HCT116 (cell line): Measurements from ENCODE around the gene HOXA13. TPM values are rescaled to one million over a fixed set of nuclear protein-coding genes. Genes with fewer than 3 reads are reported as not detected.

Experiments used
- ATAC-seq: fragments of 200-7000 bp; cut with Tn5 transposase; 2 replicates; pipeline ENCODE4 v1.9.1; 2020; ENCODE audit warnings: mild to moderate bottlenecking, moderate library complexity
- BruUV-seq: library from RNA; stranded (reverse); fragments of 400-500 nt; replicated peaks from 2 replicates; lab custom pipeline; 2021; lab: Mats Ljungman, UMichigan
- CTCF ChIA-PET: fragments of 300-600 bp; sonication (Branson Sonifier 250); formaldehyde crosslinking; loops from one replicate; lab custom pipeline; 2021; ENCODE audit warnings: antibody characterized with exemption; lab: Charles Lee
- POLR2A ChIA-PET: fragments of 300-600, 350-600 bp; sonication (Branson Sonifier 250); formaldehyde crosslinking; loops from one replicate; lab custom pipeline; 2021; ENCODE audit warnings: antibody characterized with exemption; lab: Charles Lee
- RAD21 ChIA-PET, 2 experiments: fragments of 300-600 bp; sonication (Branson Sonifier 250); formaldehyde crosslinking; loops; one replicate each; lab custom pipeline; 2023; ENCODE audit warnings: low total read pairs in 2 of 2; ENCODE audit not compliant: uncharacterized antibody in 2 of 2, unreplicated experiment in 2 of 2, low non-redundant PET in 1 of 2; lab: Charles Lee
- DNase-seq: peaks from one replicate; pipeline ENCODE4 v3.0.0-alpha.2; 2010; ENCODE audit warnings: low read depth, low spot score
- H2AFZ ChIP-seq: fragments of 200-600 bp; shearing (Covaris generic), sonication (generic); 2 replicates; pipeline ENCODE4 v1.6.1; 2017; ENCODE audit warnings: low read depth, mixed run types, mixed read lengths, antibody characterized with exemption, low read length; ENCODE audit not compliant: poor library complexity, severe bottlenecking
- H3K27ac ChIP-seq: 2 replicates; pipeline ENCODE4 v1.5.1; 2012; ENCODE audit warnings: low read depth, low read length
- H3K27me3 ChIP-seq: fragments of 200-600 bp; sonication (generic); 2 replicates; pipeline ENCODE4 v1.6.1; 2016; ENCODE audit warnings: mixed run types, low read length, mixed read lengths; ENCODE audit not compliant: insufficient read depth
- H3K36me3 ChIP-seq, 2 experiments: fragments of 200-500 bp in 1 of 2; fragments of 200-600 bp in 1 of 2; sonication (Bioruptor generic) in 1 of 2; sonication (generic) in 1 of 2; 2 replicates each; pipeline versions ENCODE4 v1.5.1 to v1.6.1; 2014 to 2016; ENCODE audit warnings: low read length in 2 of 2, inconsistent platforms in 1 of 2, mixed read lengths in 1 of 2, mixed run types in 1 of 2; ENCODE audit not compliant: insufficient read depth in 2 of 2, control insufficient read depth in 1 of 2
- H3K4me1 ChIP-seq, 2 experiments: fragments of 200-600 bp in 1 of 2; sonication (generic) in 1 of 2; 2 replicates each; pipeline versions ENCODE4 v1.5.1 to v1.6.1; 2012 to 2017; ENCODE audit warnings: low read length in 2 of 2, inconsistent platforms in 1 of 2, mild to moderate bottlenecking in 1 of 2, mixed read lengths in 1 of 2, mixed run types in 1 of 2, moderate library complexity in 1 of 2; ENCODE audit not compliant: insufficient read depth in 2 of 2, control insufficient read depth in 1 of 2
- H3K4me2 ChIP-seq: fragments of 200-600 bp; sonication (generic); 2 replicates; pipeline ENCODE4 v1.6.1; 2017; ENCODE audit warnings: mixed run types, low read length, mixed read lengths
- H3K4me3 ChIP-seq, 2 experiments: fragments of 200-600 bp in 1 of 2; sonication (generic) in 1 of 2; replicated peaks in 1 of 2; 2 replicates each; pipeline ENCODE4 v1.5.1; 2011 to 2016; ENCODE audit warnings: low read length in 2 of 2, control low read depth in 1 of 2, low read depth in 1 of 2, mild to moderate bottlenecking in 1 of 2, mixed read lengths in 1 of 2, mixed run types in 1 of 2
- H3K79me2 ChIP-seq: fragments of 200-600 bp; sonication (generic); 2 replicates; pipeline ENCODE4 v1.6.1; 2017; ENCODE audit warnings: mild to moderate bottlenecking, mixed run types, low read length, moderate library complexity, mixed read lengths; ENCODE audit not compliant: insufficient read depth
- H3K9ac ChIP-seq: fragments of 200-600 bp; sonication (generic); 2 replicates; pipeline ENCODE4 v1.6.1; 2016; ENCODE audit warnings: low read length, mixed read lengths
- H3K9me2 ChIP-seq: fragments of 200-600 bp; sonication (generic), shearing (Covaris generic); 2 replicates; pipeline ENCODE4 v1.6.1; 2017; ENCODE audit warnings: mixed run types, mild to moderate bottlenecking, moderate library complexity; ENCODE audit not compliant: insufficient read depth
- H3K9me3 ChIP-seq, 2 experiments: fragments of 200-500 bp in 1 of 2; fragments of 200-600 bp in 1 of 2; sonication (Bioruptor generic) in 1 of 2; sonication (generic) in 1 of 2; 2 replicates each; pipeline ENCODE4 v1.6.1; 2014 to 2017; ENCODE audit warnings: low read length in 2 of 2, mixed read lengths in 2 of 2, inconsistent platforms in 1 of 2, low read depth in 1 of 2, mild to moderate bottlenecking in 1 of 2, mixed run types in 1 of 2, moderate library complexity in 1 of 2; ENCODE audit not compliant: control insufficient read depth in 1 of 2, insufficient read depth in 1 of 2
- H4K20me1 ChIP-seq: fragments of 200-600 bp; sonication (generic), shearing (Covaris generic); 2 replicates; pipeline ENCODE4 v1.6.1; 2017; ENCODE audit warnings: mixed run types, mild to moderate bottlenecking, moderate library complexity; ENCODE audit not compliant: insufficient read depth
- CBX3 ChIP-seq: IDR thresholded peaks from 2 replicates; pipeline ENCODE4 v1.6.1; 2012; ENCODE audit warnings: low read depth
- EZH2 ChIP-seq: fragments of 200-600 bp; sonication (generic); IDR thresholded peaks from 2 replicates; pipeline ENCODE4 v1.6.1; 2017; ENCODE audit warnings: antibody characterized with exemption, mixed run types
- POLR2AphosphoS5 ChIP-seq: IDR thresholded peaks from 2 replicates; pipeline ENCODE4 v1.6.1; 2011; ENCODE audit warnings: mild to moderate bottlenecking, low read depth, low read length, moderate library complexity
- SRF ChIP-seq: IDR thresholded peaks from 2 replicates; pipeline ENCODE4 v1.6.1; 2012; ENCODE audit warnings: low read depth
- TCF7L2 ChIP-seq: IDR thresholded peaks from 2 replicates; pipeline ENCODE4 v1.7.0; 2011; ENCODE audit warnings: borderline replicate concordance, inconsistent platforms; ENCODE audit not compliant: insufficient read depth, insufficient read length; ENCODE audit errors: extremely low read depth
- intact Hi-C: fragments of 100-400 bp; cut with micrococcal nuclease; formaldehyde crosslinking; loops from 2 replicates; pipeline ENCODE4 v1.10.0; 2022
- total RNA-seq: library from RNA; stranded (reverse); gene quantifications from one replicate; pipeline ENCODE4 v1.2.1, GENCODE V29; 2021; ENCODE audit not compliant: unreplicated experiment
- TF ChIP-seq, protein P1 (sequence below), 3 experiments: fragments of 200-600 bp in 1 of 3; sonication (generic) in 1 of 3; IDR thresholded peaks in 2 of 3; conservative IDR thresholded peaks in 1 of 3; 2 replicates each; pipeline ENCODE4 v1.5.1; 2012 to 2017; ENCODE audit warnings: low read depth in 2 of 3, low read length in 2 of 3, antibody characterized with exemption in 1 of 3, borderline replicate concordance in 1 of 3, control low read depth in 1 of 3, mild to moderate bottlenecking in 1 of 3, mixed read lengths in 1 of 3, mixed run types in 1 of 3, moderate library complexity in 1 of 3; ENCODE audit not compliant: insufficient read depth in 1 of 3

Gene HOXA13
- total RNA-seq, 1 experiment from 2014 or later = 3.6 TPM

GRCh38 chr7:27171325-27171636, 28.6 kb downstream of the HOXA13 start:
- Histone ChIP-seq H2AFZ (no peak overlapping the region), H3K4me2 (peak overlapping the region; percentile 97), H3K4me3 (peak overlapping the region; percentile 66 to 77), H3K4me1 (peaks cover 34 to 73% of the 10 kb centered on the region in 2 experiments), H3K27ac (peak overlapping the region; percentile 91), H3K9ac (peak overlapping the region; percentile 89), H4K20me1 (no peaks in the 10 kb centered on the region), H3K27me3 (no peaks in the 10 kb centered on the region), H3K36me3 (no peaks in the 10 kb centered on the region), H3K79me2 (peaks cover 86% of the 10 kb centered on the region), H3K9me2 (no peaks in the 10 kb centered on the region), H3K9me3 (no peaks in the 10 kb centered on the region)
- ChIA-PET CTCF (interaction anchor here (1.8 to 6.6 kb wide), 2 partner anchors 8 to 10 kb away, joined by 3 to 32 read pairs; no protein-coding TSS in a partner anchor), POLR2A (interaction anchor here (1.3 to 2.2 kb wide), 3 partner anchors 9 to 21 kb away, joined by 3 to 7 read pairs (median 5); no protein-coding TSS in a partner anchor), RAD21 (interaction anchor here in 1 of 2 experiments (1.9 kb wide), 1 partner anchor 10 kb away, joined by 4 read pairs; no protein-coding TSS in a partner anchor)
- ATAC-seq (peak; percentile 24), DNase-seq (no peak)
- intact Hi-C loops = no loop called here
- no TSS peak for BruUV-seq
- TF ChIP-seq, protein P1, sequence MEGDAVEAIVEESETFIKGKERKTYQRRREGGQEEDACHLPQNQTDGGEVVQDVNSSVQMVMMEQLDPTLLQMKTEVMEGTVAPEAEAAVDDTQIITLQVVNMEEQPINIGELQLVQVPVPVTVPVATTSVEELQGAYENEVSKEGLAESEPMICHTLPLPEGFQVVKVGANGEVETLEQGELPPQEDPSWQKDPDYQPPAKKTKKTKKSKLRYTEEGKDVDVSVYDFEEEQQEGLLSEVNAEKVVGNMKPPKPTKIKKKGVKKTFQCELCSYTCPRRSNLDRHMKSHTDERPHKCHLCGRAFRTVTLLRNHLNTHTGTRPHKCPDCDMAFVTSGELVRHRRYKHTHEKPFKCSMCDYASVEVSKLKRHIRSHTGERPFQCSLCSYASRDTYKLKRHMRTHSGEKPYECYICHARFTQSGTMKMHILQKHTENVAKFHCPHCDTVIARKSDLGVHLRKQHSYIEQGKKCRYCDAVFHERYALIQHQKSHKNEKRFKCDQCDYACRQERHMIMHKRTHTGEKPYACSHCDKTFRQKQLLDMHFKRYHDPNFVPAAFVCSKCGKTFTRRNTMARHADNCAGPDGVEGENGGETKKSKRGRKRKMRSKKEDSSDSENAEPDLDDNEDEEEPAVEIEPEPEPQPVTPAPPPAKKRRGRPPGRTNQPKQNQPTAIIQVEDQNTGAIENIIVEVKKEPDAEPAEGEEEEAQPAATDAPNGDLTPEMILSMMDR (IDR thresholded peaks at IDR 0.05 in 2 of 3, conservative IDR thresholded peaks at IDR 0.05 in 1 of 3; ENCODE audit: borderline replicate concordance in 1 of 3, insufficient read depth in 1 of 3, low read depth in 2 of 3, low read length in 2 of 3) = no peak
- no peak for TF ChIP-seq EZH2
- no peak for TF ChIP-seq SRF
- TF ChIP-seq CBX3 = no peak
- peak; percentile 26 for TF ChIP-seq POLR2AphosphoS5
- TF ChIP-seq TCF7L2 = peak; percentile 96
- TF ChIP-seq, all 23 proteins: peak for 2
